Measurements from ENCODE around the gene MYO3B.
"Not testable (repeated sequence)": the region's sequence is repeated elsewhere in the genome, so short reads cannot be mapped to it uniquely, and the experiment has no call there.

Gene MYO3B

DNA sequence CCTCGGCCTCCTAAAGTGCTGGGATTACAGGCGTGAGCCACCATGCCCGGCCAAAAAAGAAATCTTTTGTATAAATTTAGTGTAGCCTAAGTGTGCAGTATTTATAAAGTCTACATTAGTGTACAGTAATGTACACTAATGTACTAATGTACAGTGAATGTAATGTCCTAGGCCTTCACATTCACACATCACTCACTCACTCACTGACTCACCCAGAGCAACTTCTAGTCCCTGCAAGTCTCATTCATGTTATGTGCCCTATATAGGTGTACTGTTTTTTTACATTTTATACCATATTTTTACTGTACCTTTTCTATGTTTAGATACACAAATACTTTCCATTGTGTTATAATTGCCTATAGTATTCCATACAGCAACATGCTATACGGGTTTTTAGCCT, 254.9 kb downstream of the MYO3B start:
- DNase-seq (ENCODE audit: low read depth), result no peak

DNA sequence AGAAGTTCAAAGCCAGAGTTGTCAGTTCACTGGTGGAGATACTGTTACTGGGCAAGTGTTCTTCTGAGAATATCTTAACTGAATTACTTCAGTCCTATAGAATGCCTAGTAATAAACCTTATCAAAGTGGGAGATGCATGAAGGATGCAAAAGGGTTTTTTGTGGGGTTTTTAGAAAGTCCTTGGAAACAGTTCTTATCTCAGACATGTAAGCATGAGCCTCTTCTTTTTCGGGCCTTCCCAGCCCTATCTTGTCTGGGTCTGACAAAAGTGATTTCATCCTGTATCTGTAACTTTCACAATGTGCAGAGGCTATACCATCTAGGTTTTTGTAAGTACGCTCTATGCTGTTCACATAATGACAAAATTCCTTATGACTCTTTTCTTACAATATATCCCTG, 255.5 kb downstream of the MYO3B start:
- DNase-seq (ENCODE audit: low read depth), result no peak

DNA sequence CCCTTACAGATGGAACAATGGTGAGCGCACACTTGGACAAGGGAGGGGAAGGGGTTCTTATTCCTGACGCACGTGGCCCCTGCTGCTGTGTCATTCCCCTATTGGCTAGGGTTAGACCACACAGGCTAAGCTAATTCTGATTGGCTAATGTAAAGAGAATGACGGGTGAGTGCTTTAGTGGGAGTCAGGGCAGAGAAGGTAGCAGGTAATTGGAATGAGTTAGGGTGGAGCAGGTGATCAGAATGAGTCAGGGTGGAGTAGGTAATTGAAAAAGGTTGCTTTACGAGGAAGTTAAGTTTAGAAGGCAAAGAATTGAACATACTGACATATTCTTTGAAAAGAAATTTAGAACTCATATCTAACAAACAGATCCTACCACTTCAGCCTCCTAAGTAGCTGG, 256.4 kb downstream of the MYO3B start:
- DNase-seq (ENCODE audit: low read depth), result not testable (repeated sequence)

DNA sequence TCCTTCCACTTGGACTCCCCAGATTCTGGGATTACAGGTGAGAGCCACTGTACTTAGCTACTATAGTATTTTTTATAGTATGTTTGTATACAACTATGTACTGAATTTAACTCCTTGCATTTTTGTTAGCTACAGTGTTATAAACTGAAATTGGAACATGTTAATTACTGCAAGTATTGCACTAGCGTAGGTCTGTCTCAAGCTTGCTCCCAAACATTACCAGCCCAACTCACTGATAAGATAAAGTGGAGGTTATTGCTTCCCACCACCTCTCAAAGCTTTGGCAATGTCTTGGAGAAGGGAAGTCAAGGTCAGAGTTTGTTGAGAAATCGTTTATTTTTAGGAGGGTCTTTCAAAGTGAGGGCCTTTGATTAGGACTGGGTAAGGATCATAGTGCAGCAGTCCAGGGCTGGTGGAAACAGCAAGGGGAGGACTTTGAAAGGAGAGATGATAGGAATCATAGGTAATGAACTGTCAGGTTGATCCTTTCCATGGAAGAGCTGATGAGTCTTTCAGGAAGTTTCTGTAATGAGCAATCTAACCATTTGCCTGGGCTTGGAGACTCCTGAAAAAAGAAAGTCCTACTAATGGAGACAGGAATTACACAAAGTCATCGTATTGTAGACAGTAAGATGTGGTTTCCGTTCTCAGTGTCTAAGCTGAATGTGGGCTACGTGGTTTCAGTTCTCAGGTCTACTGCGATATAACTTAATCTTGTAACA, 257.1 kb downstream of the MYO3B start:
- DNase-seq (ENCODE audit: low read depth), result no peak

DNA sequence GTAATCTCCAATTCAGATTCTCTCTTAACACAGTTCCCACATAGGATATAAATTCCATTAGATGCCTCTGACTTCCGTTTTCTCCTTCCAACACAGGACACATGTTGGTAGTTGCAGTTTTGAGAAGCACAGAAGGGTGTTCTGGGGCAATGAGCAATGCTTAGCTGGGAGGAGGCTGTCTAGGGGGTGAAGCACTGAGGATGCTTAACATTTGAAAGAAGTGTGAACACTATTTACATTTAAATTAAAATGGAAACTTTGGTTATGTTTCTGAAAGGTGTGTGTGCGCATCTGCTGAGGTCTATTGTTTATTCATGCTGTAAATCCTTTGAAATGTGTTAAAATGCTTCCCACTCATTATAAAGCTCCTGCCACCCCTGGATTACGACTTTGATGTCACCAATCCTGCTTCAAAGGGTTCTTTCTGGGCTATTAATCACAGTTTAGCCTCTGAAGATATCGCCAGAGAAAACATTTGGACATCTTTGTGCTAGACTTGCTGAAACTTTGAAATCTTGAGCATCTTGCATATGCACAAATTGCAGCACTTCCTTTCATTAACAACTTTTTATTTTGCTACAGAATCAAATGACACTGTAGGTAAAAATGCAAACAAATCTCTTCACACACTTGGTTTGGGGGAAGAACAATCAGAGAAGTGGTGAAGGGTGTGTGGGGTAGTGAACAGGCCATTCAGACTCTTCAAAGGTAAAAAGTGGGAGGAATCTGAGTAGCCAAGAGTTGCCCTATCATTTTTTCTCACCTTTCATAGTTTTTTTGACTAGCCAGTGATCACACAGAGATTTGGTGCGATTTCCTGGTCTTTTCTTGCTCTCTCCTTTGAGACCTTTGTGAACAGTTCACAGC, 258.4 kb downstream of the MYO3B start:
- no peak for DNase-seq (ENCODE audit: low read depth)

DNA sequence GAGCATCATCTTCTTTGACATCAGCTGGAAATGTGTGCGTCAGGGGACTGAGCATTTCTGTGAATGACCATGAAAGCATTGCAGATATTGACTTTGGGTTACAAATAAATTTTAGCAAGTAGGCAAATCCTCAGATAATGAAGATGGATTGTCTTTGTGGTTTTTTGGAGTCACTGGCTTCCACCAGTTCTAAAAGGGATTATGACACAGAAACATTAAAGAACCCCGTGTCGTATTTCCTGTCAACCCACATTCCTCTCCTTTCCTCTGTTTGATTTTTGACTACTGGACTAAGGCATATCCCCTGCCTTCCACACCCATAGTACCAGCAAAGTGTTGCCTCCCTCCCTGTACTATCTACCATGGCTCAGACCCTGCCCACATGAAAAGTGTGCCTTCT, 268.1 kb downstream of the MYO3B start:
- DNase-seq (ENCODE audit: low read depth), result no peak

DNA sequence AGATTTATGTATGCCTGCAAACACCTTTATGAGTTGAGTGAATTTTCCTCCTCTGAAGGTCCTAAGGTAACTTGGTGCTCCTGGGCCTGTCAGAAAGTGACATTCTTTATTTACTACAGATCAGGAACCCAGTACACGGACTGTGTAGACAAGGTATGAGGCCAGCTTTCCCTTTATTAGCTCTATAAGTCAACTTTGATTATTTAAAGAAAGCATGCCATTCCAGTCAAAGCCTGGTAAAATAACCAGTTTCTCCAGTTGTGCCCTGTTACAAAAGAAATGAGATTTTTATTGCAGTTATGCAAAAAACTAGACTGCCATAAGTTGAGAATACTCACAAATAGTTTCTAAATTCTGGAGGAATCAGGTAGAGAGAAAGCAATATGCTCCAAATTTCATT, 271.1 kb downstream of the MYO3B start:
- DNase-seq (ENCODE audit: low read depth), result no peak

DNA sequence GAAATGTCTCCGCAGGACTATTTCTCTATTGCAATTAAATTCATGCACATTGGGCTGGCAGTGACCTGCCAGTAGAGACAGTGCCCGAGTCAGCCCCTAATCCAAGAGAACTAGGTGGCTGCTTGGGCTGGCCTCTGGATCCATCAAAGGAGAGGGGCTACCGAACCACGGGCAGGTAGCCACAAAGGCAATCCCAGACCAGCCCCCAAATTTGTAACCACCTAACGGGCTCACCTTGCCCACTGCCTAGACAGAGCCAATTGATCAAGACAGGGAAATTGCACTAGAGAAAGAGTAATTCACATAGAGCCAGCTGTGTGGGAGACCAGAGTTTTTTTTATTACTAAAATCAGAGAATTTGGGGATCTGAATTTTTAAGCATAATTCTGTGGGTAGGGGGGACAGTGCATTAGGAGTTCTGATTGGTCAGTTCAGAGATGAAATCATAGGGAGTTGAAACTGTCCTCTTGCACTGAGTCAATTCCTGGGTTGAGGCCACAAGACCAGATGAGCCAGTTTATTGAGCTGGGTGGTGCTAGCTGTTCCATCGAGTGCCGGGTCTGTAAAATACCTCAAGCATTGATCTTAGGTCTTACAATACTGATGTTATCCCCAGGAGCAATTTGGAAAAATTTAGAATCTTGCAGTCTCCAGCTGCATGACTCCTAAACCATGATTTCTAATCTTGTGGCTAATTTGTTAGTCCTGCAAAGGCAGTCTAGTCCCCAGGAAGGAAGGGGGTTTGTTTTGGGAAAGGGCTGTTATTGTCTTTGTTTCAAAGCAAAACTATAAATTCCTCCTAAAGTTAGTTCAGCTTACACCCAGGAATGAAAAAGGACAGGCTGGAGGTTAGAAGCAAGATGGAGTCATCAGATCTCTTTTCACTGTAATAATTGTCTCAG, 276.8 kb downstream of the MYO3B start:
- DNase-seq (ENCODE audit: low read depth), result no peak

DNA sequence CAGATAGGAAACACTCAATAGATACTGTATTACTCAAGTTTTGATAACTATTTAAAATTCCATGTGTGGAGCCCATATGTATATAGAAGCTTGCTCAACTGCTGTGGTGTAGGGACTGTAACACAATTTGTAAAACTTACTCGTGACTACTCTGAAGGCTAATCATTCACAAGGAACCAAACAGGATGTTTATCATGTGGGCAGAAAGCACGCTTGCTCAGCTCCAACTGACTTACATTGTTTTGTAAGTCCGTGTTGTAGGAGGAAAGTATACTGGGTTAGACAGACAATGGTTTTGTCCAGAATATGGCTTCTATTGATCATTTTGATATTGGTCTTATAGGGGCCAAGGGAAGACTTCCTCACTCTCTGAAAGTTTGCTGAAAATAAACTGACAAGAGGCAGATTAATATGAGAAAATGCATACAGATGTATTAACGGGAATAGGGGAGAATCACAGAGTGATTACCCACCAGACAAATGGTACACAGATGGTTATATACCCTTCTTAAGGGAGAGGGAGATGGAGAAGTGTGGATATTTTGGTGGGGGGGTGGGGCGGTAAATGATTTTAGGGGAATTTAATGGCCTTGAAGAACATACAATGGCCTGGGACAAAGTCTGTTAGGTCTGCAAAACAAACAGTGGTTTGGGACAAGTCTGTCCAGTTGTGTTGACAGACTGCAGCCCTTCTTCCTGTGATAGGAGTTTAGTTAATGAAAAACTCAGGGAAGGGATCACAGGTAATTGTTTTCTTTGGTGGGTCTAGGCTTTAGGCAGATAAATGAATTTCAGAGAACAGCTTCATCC, 277.9 kb downstream of the MYO3B start:
- no peak for DNase-seq (ENCODE audit: low read depth)

DNA sequence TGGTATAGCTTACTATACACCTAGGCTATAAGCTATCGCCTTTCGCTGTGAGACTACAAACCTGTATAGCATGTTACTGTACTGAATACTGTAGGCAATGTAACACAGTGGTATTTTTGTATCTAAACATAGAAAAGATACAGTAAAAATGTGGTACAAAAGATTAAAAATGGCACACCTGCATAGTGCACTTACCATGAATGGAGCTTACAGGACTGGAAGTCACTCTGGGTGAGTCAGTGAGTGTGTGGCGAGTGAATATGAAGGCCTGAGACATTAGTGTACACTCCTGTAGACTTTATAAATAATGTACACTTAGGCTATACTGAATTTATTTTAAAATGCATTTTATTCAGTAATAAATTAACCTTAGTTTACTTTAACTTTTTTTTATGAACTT, 279.0 kb downstream of the MYO3B start:
- DNase-seq (ENCODE audit: low read depth), result no peak

DNA sequence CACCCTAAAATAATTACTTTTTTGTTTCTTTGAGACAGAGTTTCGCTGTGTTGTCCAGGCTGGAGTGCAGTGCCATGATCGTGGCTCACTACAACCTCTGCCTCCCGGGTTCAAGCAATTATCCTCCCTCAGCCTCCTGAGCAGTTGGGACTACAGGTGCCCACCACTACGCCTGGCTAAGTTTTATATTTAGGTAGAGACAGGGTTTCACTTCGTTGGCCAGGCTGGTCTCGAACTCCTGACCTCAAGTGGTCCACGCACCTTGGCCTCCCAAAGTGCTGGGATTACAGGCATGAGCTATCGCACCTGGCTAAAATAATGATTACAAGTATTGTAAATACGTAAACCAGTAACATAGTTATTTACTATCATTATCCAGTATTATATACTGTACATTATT, 279.8 kb downstream of the MYO3B start:
- DNase-seq (ENCODE audit: low read depth), result no peak

DNA sequence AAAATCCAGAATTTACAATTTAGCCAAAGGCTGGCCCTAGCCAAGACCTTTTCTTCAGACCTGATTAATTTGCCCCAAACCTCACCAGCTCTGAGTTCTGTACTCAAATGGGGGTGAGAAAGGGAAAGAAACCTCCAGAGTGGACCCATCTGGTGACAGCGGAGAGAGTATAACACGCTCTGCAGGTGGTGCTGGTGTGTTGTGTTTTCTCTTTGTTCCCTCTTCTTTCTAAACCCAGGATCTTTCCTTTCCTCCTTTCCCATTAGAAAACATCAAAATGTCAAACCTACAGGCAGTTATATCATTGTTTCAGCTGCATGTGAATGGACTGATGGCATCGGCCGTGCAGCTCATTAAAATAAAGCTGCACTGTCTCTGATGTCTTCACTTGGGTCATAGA, 283.9 kb downstream of the MYO3B start:
- no peak for DNase-seq (ENCODE audit: low read depth)

DNA sequence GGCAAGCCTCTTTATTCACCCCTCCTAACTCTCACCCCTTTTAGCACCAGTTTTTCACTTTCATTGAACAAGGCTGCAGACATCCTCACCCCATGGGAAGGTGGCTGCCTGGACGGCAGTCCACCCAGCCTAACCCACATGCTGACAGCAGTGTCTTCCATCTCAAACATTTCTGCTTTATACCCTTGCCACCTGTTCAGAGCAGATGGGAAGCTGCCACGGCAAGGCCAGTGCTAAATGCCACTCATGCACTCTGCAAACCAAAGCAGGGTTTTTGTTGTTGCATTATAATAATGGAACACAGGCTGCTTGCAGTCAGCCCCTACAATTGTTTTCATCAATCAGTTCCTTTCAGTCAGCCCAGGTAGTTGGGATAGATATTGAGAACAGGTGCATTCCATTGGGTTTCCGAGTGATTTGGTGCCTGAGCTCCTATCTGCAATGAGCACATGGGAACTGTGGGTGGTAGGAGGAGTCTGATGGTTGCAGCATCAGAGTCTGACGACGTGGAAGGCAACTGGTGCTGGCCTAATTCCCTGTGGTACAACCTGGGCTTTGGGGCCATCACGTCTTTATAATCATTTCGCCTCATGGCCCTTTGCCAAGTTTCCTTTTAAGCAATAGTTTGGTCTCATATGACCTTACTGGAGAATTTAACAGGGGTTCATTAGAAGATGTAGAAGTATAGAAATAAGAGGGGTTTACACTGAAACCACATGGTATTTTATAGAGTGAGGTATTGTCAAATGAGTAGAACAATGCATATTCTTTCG, 284.7 kb downstream of the MYO3B start:
- DNase-seq (ENCODE audit: low read depth), result no peak

DNA sequence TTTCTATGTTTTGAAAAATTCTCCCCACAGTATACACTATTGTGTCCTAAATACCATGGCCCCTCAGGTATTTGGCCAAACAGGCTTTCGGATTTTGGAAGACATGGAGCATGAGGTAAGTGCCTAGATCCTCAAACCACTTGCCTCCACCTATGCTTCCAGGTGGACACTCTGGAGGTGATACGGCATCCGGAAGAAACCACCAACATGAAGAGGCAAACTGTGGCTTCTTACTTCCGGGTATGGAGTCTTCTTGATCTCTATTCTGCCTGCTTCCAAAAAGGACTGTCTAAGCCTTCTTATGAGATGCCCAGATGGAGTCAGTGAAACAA, 285.2 kb downstream of the MYO3B start:
- no peak for DNase-seq (ENCODE audit: low read depth)

DNA sequence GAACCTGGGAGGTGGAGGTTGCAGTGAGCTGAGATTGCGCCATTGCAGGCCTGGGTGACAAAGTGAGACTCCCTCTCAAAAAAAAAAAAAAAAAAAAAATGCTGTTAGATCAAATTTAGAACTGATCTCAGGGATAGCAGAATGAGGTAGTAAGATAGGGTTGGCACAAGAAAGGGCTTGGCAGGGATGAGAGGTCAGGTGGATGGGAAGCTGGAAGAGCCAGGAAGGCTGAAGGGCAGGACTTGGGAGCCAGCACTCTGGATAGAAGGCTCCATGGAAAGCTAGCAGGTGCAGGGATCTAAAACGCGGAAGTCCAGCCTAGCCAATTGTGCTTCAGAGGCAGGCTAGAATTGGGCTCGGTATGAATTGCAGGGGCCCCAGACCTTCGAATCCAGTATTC, 286.3 kb downstream of the MYO3B start:
- no peak for DNase-seq (ENCODE audit: low read depth)

DNA sequence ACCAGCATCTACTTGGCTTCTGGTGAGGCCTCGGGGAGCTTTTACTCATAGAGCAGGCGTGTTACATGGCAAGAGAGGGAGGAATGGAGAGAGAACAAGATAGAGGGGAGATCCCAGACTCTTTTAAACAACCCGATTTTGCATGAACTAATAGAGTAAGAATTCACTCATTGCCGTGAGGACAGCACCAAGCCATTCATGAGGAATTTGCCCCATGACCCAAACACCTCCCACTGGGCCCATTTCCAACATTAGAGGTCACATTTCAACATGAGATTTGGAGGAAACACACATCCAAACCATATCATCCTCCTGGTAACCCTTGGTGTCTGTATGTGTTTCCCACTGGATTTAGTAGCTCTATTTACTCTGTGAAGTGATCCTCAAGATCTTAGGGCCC, 287.3 kb downstream of the MYO3B start:
- DNase-seq (ENCODE audit: low read depth), result peak; percentile 16

DNA sequence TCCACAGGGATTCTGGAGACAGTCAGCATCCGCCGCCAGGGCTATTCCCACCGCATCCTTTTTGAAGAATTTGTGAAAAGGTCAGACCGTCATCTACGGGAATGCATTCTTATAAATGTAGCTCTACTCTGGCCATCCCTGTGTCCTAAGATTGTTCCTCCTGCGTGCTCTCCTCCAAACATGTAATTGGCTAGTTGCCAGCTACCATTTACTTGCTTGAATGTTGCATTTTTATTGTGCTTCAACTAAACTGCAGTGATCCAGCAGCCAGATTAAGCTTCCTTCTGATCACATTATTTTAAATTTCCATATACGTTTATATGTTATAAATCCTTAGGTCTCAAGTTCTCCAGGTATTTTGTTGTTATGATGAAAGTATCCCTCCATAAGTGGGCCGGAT, 288.7 kb downstream of the MYO3B start:
- DNase-seq (ENCODE audit: low read depth), result no peak

DNA sequence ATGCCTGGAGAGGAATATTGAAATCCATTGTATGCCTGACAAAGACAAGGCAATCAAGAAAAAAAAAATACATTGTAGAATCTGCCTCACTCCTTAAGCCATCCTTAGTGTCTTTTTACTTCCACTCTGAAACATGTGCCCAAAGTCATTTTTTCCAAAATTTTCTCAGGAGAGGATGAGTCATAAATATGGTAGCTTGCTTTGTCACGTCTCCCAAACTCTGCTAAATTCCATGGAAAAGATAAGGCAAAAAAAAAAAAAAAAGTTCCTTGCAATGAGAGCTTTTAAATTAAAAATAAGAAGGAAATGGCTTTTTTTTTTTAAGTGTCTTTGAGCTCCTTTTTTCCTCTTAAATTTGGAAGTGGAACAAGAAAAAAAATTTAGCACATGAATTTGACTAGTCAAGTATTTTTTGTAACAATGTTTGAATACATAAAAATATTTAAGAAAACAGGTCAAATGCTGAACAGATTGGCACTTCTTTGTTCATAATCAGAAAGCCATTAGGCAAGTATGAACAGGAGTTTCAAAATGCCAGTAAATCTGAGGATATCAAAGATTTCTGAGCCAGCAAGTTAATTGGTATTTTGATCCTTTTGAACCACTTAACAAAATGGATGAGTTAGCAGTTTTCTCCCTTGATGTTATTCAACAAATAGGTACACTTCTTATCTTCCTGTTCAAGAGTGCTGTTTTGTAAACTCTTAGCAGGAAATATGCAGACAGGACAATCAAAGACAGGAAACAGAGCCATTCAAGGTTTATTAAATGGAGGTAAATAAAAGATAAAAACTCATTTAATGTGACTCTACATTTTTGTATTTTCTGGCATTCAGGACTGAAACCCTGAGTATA, 289.8 kb downstream of the MYO3B start:
- DNase-seq (ENCODE audit: low read depth), result peak; percentile 27

DNA sequence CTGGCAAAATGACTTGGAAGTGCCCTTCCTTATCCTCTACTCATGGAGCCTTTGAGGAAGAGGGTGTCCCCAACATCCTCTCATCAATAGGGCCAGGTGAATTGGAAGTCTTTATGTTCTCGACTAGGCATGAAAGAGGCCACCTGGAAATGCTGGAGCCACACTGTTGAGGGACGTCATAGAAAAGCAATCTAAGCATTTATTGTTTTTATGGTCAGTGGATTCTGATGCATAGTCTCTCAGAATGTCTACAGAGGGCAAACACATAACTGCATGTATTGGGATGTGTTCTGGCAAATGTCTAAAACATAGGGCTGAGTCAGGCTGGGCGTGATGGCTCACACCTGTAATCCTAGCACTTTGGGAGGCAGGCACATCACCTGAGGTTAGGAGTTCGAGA, 290.6 kb downstream of the MYO3B start:
- DNase-seq (ENCODE audit: low read depth), result no peak

DNA sequence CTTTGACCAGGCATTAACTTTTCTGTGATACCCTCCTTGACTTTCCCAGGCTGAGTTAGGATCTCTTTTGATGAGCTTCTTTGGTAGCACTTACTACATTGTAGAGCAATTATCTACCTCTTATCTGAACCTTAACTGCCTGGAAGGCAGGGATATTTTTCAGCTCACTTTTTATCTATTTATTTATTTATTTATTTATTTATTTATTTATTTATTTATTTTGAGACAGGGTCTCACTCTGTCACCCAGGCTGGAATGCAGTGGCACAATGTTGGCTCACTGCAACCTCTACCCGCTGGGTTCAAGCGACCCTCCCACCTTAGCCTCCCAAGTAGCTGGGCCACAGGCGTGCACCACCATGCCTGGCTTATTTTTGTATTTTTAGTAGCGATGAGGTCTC, 294.6 kb downstream of the MYO3B start:
- DNase-seq (ENCODE audit: low read depth), result not testable (repeated sequence)
